Measurements from ENCODE around the gene GPX7. TPM values are rescaled to one million over a fixed set of nuclear protein-coding genes. Genes with fewer than 3 reads are reported as not detected.

Gene GPX7
- total and polyA plus RNA-seq, 2 donors from 2014 or later = 9.7 to 14.3 TPM

DNA sequence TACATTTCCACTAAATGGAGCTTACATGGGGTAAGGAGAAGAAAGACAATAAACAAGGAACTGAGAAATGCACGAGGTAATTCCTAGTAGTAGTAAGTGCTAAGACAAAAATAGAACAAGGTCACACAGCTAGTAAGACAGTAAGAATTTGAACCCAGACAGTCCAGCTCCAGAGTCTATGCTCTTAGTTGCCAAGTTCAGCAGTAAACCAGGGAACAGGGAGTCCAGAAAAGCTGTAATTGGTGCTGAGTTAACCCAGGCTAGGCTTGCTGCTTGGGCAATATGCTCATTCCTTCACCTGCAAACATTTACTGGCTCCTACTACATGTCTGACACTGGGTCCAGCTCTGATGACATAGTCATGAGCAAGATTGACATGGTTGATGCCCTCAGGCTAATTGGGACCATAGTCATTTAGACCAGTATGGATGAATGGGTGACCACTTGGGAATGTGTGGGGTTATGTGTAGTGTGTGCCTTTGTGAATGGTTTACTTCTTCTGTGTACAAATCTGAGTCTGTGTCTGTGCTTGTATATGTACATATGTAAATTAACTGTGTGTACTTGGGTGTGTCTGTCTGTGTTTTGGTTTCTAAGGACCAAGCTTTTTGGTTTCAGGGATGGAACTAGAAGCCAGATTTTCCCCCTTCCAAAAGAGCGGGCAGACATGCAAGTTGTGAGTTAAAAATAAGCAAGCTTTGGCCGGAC, 2.0 kb downstream of the GPX7 start:
- Histone ChIP-seq H3K27me3 (ENCODE audit: control insufficient read depth, insufficient read depth, low read length) (no peaks in the 10 kb centered on the region), H3K27ac (ENCODE audit: low read depth in 2 of 2, low read length in 2 of 2) (no peak overlapping the region), H3K36me3 (ENCODE audit: control insufficient read depth in 2 of 3, insufficient read depth in 3 of 3, low read length in 3 of 3) (peaks cover 0 to 4% (median 0%) of the 10 kb centered on the region in 3 donors), H3K9me3 (ENCODE audit: control insufficient read depth in 2 of 3, insufficient read depth in 1 of 3, low read length in 3 of 3) (no peaks in the 10 kb centered on the region), H3K9ac (ENCODE audit: low read length in 3 of 3) (no peak overlapping the region), H3K4me3 (ENCODE audit: low read length in 3 of 3) (no peak overlapping the region), H3K4me1 (ENCODE audit: control insufficient read depth in 2 of 3, insufficient read depth in 2 of 3, low read depth in 1 of 3, low read length in 3 of 3) (peaks cover 4 to 10% (median 5%) of the 10 kb centered on the region in 3 donors)
- no peak for DNase-seq
- FAIRE-seq = no peak
- TF ChIP-seq, protein P1, sequence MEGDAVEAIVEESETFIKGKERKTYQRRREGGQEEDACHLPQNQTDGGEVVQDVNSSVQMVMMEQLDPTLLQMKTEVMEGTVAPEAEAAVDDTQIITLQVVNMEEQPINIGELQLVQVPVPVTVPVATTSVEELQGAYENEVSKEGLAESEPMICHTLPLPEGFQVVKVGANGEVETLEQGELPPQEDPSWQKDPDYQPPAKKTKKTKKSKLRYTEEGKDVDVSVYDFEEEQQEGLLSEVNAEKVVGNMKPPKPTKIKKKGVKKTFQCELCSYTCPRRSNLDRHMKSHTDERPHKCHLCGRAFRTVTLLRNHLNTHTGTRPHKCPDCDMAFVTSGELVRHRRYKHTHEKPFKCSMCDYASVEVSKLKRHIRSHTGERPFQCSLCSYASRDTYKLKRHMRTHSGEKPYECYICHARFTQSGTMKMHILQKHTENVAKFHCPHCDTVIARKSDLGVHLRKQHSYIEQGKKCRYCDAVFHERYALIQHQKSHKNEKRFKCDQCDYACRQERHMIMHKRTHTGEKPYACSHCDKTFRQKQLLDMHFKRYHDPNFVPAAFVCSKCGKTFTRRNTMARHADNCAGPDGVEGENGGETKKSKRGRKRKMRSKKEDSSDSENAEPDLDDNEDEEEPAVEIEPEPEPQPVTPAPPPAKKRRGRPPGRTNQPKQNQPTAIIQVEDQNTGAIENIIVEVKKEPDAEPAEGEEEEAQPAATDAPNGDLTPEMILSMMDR (IDR thresholded peaks at IDR 0.05; ENCODE audit: borderline replicate concordance, extremely low read depth, insufficient read depth) = no peak
- intact Hi-C loops (cut with DNase I) = no loop called here

DNA sequence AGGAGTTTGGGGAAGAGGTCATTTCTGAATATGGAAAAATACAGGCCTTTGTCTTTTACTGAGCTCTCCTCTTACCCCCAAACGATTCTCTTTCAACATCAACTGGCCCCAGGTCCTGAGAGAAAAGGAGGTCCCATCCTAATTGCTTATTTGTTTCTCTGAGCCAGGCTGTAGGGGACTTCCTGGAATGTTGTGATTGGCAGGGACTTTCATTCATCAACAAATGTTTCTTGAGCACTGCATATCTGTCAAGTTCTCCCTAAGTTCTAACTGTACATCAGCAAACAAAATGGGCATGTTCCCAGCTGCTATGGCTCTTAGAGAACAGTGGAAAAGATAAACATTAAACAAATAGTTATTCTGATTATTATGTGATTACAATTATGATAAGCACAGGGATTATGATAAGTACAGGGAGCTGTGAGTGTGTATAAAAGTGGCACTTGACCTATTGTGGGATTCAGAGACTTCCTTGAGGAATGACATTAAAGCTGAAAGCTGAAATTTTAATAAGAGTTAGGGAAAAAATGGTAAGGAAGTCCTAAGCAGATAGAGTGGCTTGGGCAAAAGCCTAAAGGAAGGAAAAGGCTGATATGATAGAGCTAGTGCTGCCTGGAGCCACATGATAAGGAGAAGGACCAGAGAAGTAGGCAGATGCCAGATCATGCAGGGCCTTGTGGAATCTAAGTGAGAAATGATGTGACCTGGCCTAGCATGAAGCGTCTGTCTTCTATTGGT, 11.6 kb downstream of the GPX7 start:
- Histone ChIP-seq H3K9me3 (ENCODE audit: control insufficient read depth in 2 of 3, insufficient read depth in 1 of 3, low read length in 3 of 3) (no peaks in the 10 kb centered on the region), H3K27me3 (ENCODE audit: control insufficient read depth, insufficient read depth, low read length) (no peaks in the 10 kb centered on the region), H3K4me1 (ENCODE audit: control insufficient read depth in 2 of 3, insufficient read depth in 2 of 3, low read depth in 1 of 3, low read length in 3 of 3) (peaks cover 0 to 4% (median 0%) of the 10 kb centered on the region in 3 donors), H3K9ac (ENCODE audit: low read length in 3 of 3) (no peak overlapping the region), H3K4me3 (ENCODE audit: low read length in 3 of 3) (no peak overlapping the region), H3K36me3 (ENCODE audit: control insufficient read depth in 2 of 3, insufficient read depth in 3 of 3, low read length in 3 of 3) (no peaks in the 10 kb centered on the region), H3K27ac (ENCODE audit: low read depth in 2 of 2, low read length in 2 of 2) (no peak overlapping the region)
- TF ChIP-seq, protein P1 (IDR thresholded peaks at IDR 0.05; ENCODE audit: borderline replicate concordance, extremely low read depth, insufficient read depth) = no peak
- DNase-seq = no peak
- no peak for FAIRE-seq
- intact Hi-C loops (cut with DNase I) = no loop called here

DNA sequence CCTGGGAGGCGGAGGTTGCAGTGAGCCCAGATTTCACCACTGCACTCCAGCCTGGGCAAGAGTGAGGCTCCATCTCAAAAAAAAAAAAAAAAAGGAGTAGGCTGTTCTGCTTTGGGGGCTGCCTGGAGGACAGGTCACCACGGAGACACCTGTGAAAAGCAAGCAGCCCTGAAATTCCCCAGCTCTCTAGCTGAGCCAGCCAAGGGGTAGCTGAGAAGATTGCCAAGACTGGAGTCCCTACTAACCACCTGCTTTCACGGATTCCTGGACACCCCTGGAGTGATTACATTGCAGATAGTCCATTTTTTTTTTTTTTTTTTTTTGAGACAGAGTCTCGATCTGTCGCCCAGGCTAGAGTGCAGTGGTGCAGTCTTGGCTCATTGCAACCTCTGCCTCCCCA, 12.5 kb downstream of the GPX7 start:
- no peaks in the 10 kb centered on the region for H3K9me3 ChIP-seq (ENCODE audit: control insufficient read depth in 2 of 3, insufficient read depth in 1 of 3, low read length in 3 of 3)

More for the DNA sequence above, 12.5 kb downstream of the GPX7 start:
- H3K4me1 ChIP-seq (ENCODE audit: control insufficient read depth in 2 of 3, insufficient read depth in 2 of 3, low read depth in 1 of 3, low read length in 3 of 3) = peaks cover 0 to 4% (median 0%) of the 10 kb centered on the region in 3 donors
- no peaks in the 10 kb centered on the region for H3K27me3 ChIP-seq (ENCODE audit: control insufficient read depth, insufficient read depth, low read length)
- no peak overlapping the region for H3K4me3 ChIP-seq (ENCODE audit: low read length in 3 of 3)
- intact Hi-C loops (cut with DNase I) = no loop called here
- TF ChIP-seq, protein P1 (IDR thresholded peaks at IDR 0.05; ENCODE audit: borderline replicate concordance, extremely low read depth, insufficient read depth) = no peak
- FAIRE-seq = no peak
- no peak for DNase-seq
- H3K9ac ChIP-seq (ENCODE audit: low read length in 3 of 3) = no peak overlapping the region
- H3K27ac ChIP-seq (ENCODE audit: low read depth in 2 of 2, low read length in 2 of 2) = no peak overlapping the region
- no peaks in the 10 kb centered on the region for H3K36me3 ChIP-seq (ENCODE audit: control insufficient read depth in 2 of 3, insufficient read depth in 3 of 3, low read length in 3 of 3)

All from kidney (tissue), 14 donors.